GM23338 (cell line): ENCODE data around the gene SERPINI1. TPM values are rescaled to one million over a fixed set of nuclear protein-coding genes. Genes with fewer than 3 reads are reported as not detected.

ENCODE experiments used
- ATAC-seq: fragments of 200-7000 bp; cut with Tn5 transposase; 3 replicates; pipeline ENCODE4 v1.9.1; 2020
- DNase-seq: peaks from one replicate; pipeline ENCODE4 v3.0.0-alpha.2; 2015; ENCODE audit warnings: low spot score
- H2AFZ ChIP-seq: fragments of 200-600 bp; sonication (generic); 2 replicates; pipeline ENCODE4 v1.8.0; 2016; ENCODE audit warnings: antibody characterized with exemption, mild to moderate bottlenecking, moderate library complexity
- H3F3A ChIP-seq: fragments of 200-600 bp; sonication (generic); replicated peaks from 2 replicates; pipeline ENCODE4 v1.8.0; 2017; ENCODE audit warnings: antibody characterized with exemption, mixed run types, low read depth
- H3K27ac ChIP-seq: fragments of 200-600 bp; sonication (generic); 2 replicates; pipeline ENCODE4 v1.6.1; 2016; ENCODE audit warnings: low read depth
- H3K27me3 ChIP-seq: fragments of 200-600 bp; sonication (generic); 2 replicates; pipeline ENCODE4 v1.8.0; 2016; ENCODE audit warnings: mild to moderate bottlenecking, mixed run types, moderate library complexity; ENCODE audit not compliant: insufficient read depth
- H3K36me3 ChIP-seq: fragments of 200-600 bp; sonication (generic); 2 replicates; pipeline ENCODE4 v1.8.0; 2016; ENCODE audit warnings: mild to moderate bottlenecking; ENCODE audit not compliant: insufficient read depth
- H3K4me1 ChIP-seq: fragments of 200-600 bp; sonication (generic); 2 replicates; pipeline ENCODE4 v1.8.0; 2016; ENCODE audit warnings: mild to moderate bottlenecking, moderate library complexity; ENCODE audit not compliant: insufficient read depth
- H3K4me2 ChIP-seq: fragments of 200-600 bp; sonication (generic); 2 replicates; pipeline ENCODE4 v1.7.1; 2017; ENCODE audit warnings: mixed run types
- H3K4me3 ChIP-seq: fragments of 200-600 bp; sonication (generic); 2 replicates; pipeline ENCODE4 v1.6.1; 2016; ENCODE audit warnings: mixed run types
- H3K79me2 ChIP-seq: fragments of 200-600 bp; sonication (generic); replicated peaks from 2 replicates; pipeline ENCODE4 v1.8.0; 2017; ENCODE audit warnings: mild to moderate bottlenecking; ENCODE audit not compliant: insufficient read depth
- H3K9me2 ChIP-seq: fragments of 200-600 bp; sonication (generic); 2 replicates; pipeline ENCODE4 v1.8.0; 2017; ENCODE audit not compliant: insufficient read depth
- H4K20me1 ChIP-seq: fragments of 200-600 bp; sonication (generic); replicated peaks from 2 replicates; pipeline ENCODE4 v1.8.0; 2017; ENCODE audit warnings: mild to moderate bottlenecking; ENCODE audit not compliant: insufficient read depth
- H3K27ac Mint-ChIP-seq: 2 replicates; pipeline ENCODE4 v1.8.0; 2020; ENCODE audit warnings: inconsistent platforms, mild to moderate bottlenecking, moderate library complexity, mixed read lengths
- H3K27me3 Mint-ChIP-seq: 3 replicates; pipeline ENCODE4 v1.8.0; 2022; ENCODE audit warnings: low read depth, mild to moderate bottlenecking, moderate library complexity, mixed read lengths, inconsistent platforms; ENCODE audit not compliant: insufficient read depth, poor library complexity
- H3K36me3 Mint-ChIP-seq: 3 replicates; pipeline ENCODE4 v1.8.0; 2021; ENCODE audit warnings: low read depth, mild to moderate bottlenecking, inconsistent platforms, moderate library complexity, mixed read lengths
- H3K4me1 Mint-ChIP-seq: 3 replicates; pipeline ENCODE4 v1.8.0; 2020; ENCODE audit warnings: mild to moderate bottlenecking, inconsistent platforms, mixed read lengths
- H3K4me3 Mint-ChIP-seq: 3 replicates; pipeline ENCODE4 v1.8.0; 2021; ENCODE audit warnings: moderate library complexity, mild to moderate bottlenecking, inconsistent platforms, mixed read lengths
- H3K9me3 Mint-ChIP-seq: 3 replicates; pipeline ENCODE4 v1.8.0; 2020; ENCODE audit warnings: moderate library complexity, mild to moderate bottlenecking, inconsistent platforms, mixed read lengths
- CREB1 ChIP-seq: fragments of 250-450 bp; sonication (Bioruptor Pico); IDR thresholded peaks from 2 replicates; pipeline ENCODE4 v1.5.0; 2020; ENCODE audit warnings: low read depth, mild to moderate bottlenecking, moderate library complexity
- ETS1 ChIP-seq: IDR thresholded peaks from 2 replicates; pipeline ENCODE4 v1.6.1; 2016; ENCODE audit warnings: antibody characterized with exemption
- EZH2phosphoT487 ChIP-seq: fragments of 200-600 bp; sonication (generic); IDR thresholded peaks from one replicate; pipeline ENCODE4 v1.8.1; 2018; ENCODE audit warnings: antibody characterized with exemption; ENCODE audit not compliant: unreplicated experiment
- JUNB ChIP-seq: IDR thresholded peaks from one replicate; pipeline ENCODE4 v1.6.1; 2016; ENCODE audit warnings: antibody characterized with exemption; ENCODE audit not compliant: unreplicated experiment
- NANOG ChIP-seq: IDR thresholded peaks from 2 replicates; pipeline ENCODE4 v1.6.1; 2016; ENCODE audit warnings: antibody characterized with exemption, borderline replicate concordance
- POLR2AphosphoS5 ChIP-seq: IDR thresholded peaks from 2 replicates; pipeline ENCODE4 v1.6.1; 2016; ENCODE audit warnings: antibody characterized with exemption, low read depth
- ZNF462 ChIP-seq: fragments of 250-450 bp; sonication (Bioruptor Pico); IDR thresholded peaks from 2 replicates; pipeline ENCODE4 v1.5.0; 2020; ENCODE audit warnings: mild to moderate bottlenecking, moderate library complexity
- polyA plus RNA-seq: library from polyadenylated mRNA; unstranded; fragments of >200 nt; fragmentation: Nextera tagmentation; extraction: Ambion mirVana; gene quantifications from 2 replicates; pipeline ENCODE4 v1.2.1, GENCODE V29; 2016
- total RNA-seq: library from RNA; depleted of rRNA; stranded (reverse); fragments of >200 nt; shearing (Covaris generic); gene quantifications from 2 replicates; pipeline ENCODE4 v1.2.3, GENCODE V29; 2014
- TF ChIP-seq, protein P1 (sequence below), 2 experiments: fragments of 200-600 bp in 1 of 2; sonication (generic) in 1 of 2; conservative IDR thresholded peaks; 2 replicates each; pipeline versions ENCODE4 v1.5.1 to v1.6.1; 2016 to 2017; ENCODE audit warnings: antibody characterized with exemption in 2 of 2, low read depth in 2 of 2, mild to moderate bottlenecking in 2 of 2, moderate library complexity in 1 of 2

Gene SERPINI1
- total and polyA plus RNA-seq, 2 experiments from 2014 or later = 9.2 to 26.6 TPM

- no peak for TF ChIP-seq ZNF462 (CRISPR knock-in tag)
Observed at GRCh38 chr3:167854063-167854462, 118.5 kb downstream of the SERPINI1 start (continued).

GRCh38 chr3:167854846-167855245, 119.3 kb downstream of the SERPINI1 start:
- Histone ChIP-seq H3K79me2 (no peaks in the 10 kb centered on the region), H4K20me1 (no peaks in the 10 kb centered on the region), H3K4me2 (no peak overlapping the region), H3F3A (no peaks in the 10 kb centered on the region), H3K4me1 (peaks cover 14% of the 10 kb centered on the region), H2AFZ (no peak overlapping the region), H3K27ac (no peak overlapping the region), H3K36me3 (no peaks in the 10 kb centered on the region), H3K9me2 (no peaks in the 10 kb centered on the region), H3K4me3 (no peak overlapping the region), H3K27me3 (no peaks in the 10 kb centered on the region)
- Mint-ChIP-seq H3K27me3 (no peaks in the 10 kb centered on the region), H3K4me3 (no peak overlapping the region), H3K27ac (no peak overlapping the region), H3K4me1 (peaks cover 21% of the 10 kb centered on the region), H3K36me3 (no peaks in the 10 kb centered on the region), H3K9me3 (no peaks in the 10 kb centered on the region)
- DNase-seq (no peak), ATAC-seq (no peak)
- TF ChIP-seq POLR2AphosphoS5 (no peak), EZH2phosphoT487 (no peak)

- Mint-ChIP-seq H3K36me3 (no peaks in the 10 kb centered on the region), H3K4me1 (peaks cover 21% of the 10 kb centered on the region), H3K9me3 (no peaks in the 10 kb centered on the region), H3K4me3 (no peak overlapping the region), H3K27ac (no peak overlapping the region), H3K27me3 (no peaks in the 10 kb centered on the region)
- no peak for ATAC-seq
- no peaks in the 10 kb centered on the region for H3F3A ChIP-seq
- H3K9me2 ChIP-seq = no peaks in the 10 kb centered on the region
- H3K4me1 ChIP-seq = peaks cover 14% of the 10 kb centered on the region
- no peaks in the 10 kb centered on the region for H3K79me2 ChIP-seq
- no peak for DNase-seq
- H3K27me3 ChIP-seq = no peaks in the 10 kb centered on the region
- no peak overlapping the region for H2AFZ ChIP-seq
- no peaks in the 10 kb centered on the region for H4K20me1 ChIP-seq
- no peaks in the 10 kb centered on the region for H3K36me3 ChIP-seq
- H3K4me2 ChIP-seq = no peak overlapping the region
- no peak overlapping the region for H3K4me3 ChIP-seq
- H3K27ac ChIP-seq = no peak overlapping the region
- TF ChIP-seq ETS1 (no peak), NANOG (no peak), CREB1 (no peak), JUNB (no peak)
- TF ChIP-seq, protein P1, sequence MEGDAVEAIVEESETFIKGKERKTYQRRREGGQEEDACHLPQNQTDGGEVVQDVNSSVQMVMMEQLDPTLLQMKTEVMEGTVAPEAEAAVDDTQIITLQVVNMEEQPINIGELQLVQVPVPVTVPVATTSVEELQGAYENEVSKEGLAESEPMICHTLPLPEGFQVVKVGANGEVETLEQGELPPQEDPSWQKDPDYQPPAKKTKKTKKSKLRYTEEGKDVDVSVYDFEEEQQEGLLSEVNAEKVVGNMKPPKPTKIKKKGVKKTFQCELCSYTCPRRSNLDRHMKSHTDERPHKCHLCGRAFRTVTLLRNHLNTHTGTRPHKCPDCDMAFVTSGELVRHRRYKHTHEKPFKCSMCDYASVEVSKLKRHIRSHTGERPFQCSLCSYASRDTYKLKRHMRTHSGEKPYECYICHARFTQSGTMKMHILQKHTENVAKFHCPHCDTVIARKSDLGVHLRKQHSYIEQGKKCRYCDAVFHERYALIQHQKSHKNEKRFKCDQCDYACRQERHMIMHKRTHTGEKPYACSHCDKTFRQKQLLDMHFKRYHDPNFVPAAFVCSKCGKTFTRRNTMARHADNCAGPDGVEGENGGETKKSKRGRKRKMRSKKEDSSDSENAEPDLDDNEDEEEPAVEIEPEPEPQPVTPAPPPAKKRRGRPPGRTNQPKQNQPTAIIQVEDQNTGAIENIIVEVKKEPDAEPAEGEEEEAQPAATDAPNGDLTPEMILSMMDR (conservative IDR thresholded peaks at IDR 0.05; ENCODE audit: low read depth in 2 of 2) = no peak
Observed at GRCh38 chr3:167855306-167855705, 119.8 kb downstream of the SERPINI1 start.
